Measurements from ENCODE around the gene MTRFR.

DNA sequence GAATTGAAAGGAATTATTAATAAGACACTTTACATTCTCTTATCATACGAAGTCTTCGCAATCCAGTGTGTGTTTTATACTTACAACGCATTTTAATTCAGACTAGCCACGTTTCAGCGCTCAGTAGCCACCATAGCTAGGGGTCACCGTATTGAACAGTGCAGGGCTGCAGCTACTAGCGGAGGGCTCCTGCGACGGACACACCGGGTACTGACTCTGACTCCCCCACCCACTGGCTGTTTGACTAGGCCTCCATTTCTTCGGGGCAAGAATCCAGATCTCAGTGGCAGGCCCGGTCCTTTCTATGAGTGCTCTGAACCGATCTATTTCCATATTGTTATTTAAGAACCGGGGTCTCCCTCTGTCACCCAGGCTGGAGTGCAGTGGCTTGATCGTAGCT, 39.9 kb downstream of the MTRFR start:
- TF ChIP-seq EZH2phosphoT487 (IDR thresholded peaks at IDR 0.05; ENCODE audit: insufficient read depth, low read depth), result no peak
- TF ChIP-seq EZH2 (IDR thresholded peaks at IDR 0.05; ENCODE audit: insufficient read depth, poor library complexity, severe bottlenecking), result no peak
